Inflammatory macrophage treated with lipopolysaccharide for 1 hour (primary cell): Measurements from ENCODE around the gene SLC18A3.

Source experiments
- DNase-seq, 2 donors: peaks; one replicate each; pipeline ENCODE4 v3.0.0-alpha.2; 2020 to 2022

Gene SLC18A3

GRCh38 chr10:49612513-49613164, 2.5 kb downstream of the SLC18A3 start:
- no peak for DNase-seq

GRCh38 chr10:49613165-49613881, 3.2 kb downstream of the SLC18A3 start:
- no peak for DNase-seq

GRCh38 chr10:49613882-49614241, 3.8 kb downstream of the SLC18A3 start, which contains the start of gene CHAT:
CHAT (plus strand) TSS chr10:49614037; CDS start chr10:49614190, 153 bp downstream.
- no peak for DNase-seq

- no peak for DNase-seq
Observed at GRCh38 chr10:49614242-49615198, 4.4 kb downstream of the SLC18A3 start.

- no peak for DNase-seq
Observed at GRCh38 chr10:49615213-49615612, 5.1 kb downstream of the SLC18A3 start.

- no peak for DNase-seq
Observed at GRCh38 chr10:49615721-49616120, 5.6 kb downstream of the SLC18A3 start.

GRCh38 chr10:49616421-49617101, 6.5 kb downstream of the SLC18A3 start:
- DNase-seq: no peak

- DNase-seq: no peak
Observed at GRCh38 chr10:49617121-49618020, 7.3 kb downstream of the SLC18A3 start.

GRCh38 chr10:49618821-49619220, 8.7 kb downstream of the SLC18A3 start:
- DNase-seq: no peak

GRCh38 chr10:49619613-49620012, 9.5 kb downstream of the SLC18A3 start:
- no peak for DNase-seq

- DNase-seq: no peak
Observed at GRCh38 chr10:49620286-49620810, 10.2 kb downstream of the SLC18A3 start.

- DNase-seq: no peak
Observed at GRCh38 chr10:49620841-49621378, 10.8 kb downstream of the SLC18A3 start.

- DNase-seq: no peak
Observed at GRCh38 chr10:49621561-49621960, 11.5 kb downstream of the SLC18A3 start.

- DNase-seq: no peak
Observed at GRCh38 chr10:49622426-49623425, 12.6 kb downstream of the SLC18A3 start.

- DNase-seq: no peak
Observed at GRCh38 chr10:49624629-49625028, 14.5 kb downstream of the SLC18A3 start.

- no peak for DNase-seq
Observed at GRCh38 chr10:49625411-49625810, 15.3 kb downstream of the SLC18A3 start.

- no peak for DNase-seq
Observed at GRCh38 chr10:49627038-49627437, 16.9 kb downstream of the SLC18A3 start.

GRCh38 chr10:49627644-49628247, 17.6 kb downstream of the SLC18A3 start:
- no peak for DNase-seq

- DNase-seq: no peak
Observed at GRCh38 chr10:49628599-49628998, 18.5 kb downstream of the SLC18A3 start.
